ENCODE measurements around the gene PSMA7. TPM values are rescaled to one million over a fixed set of nuclear protein-coding genes. Genes with fewer than 3 reads are reported as not detected.

PSMA7 gene
- total RNA-seq, 1 experiment from 2014 or later, result 514 TPM

GRCh38 chr20:62156592-62157386, 13.6 kb upstream of the PSMA7 start:
- H3K27me3 Mint-ChIP-seq (ENCODE audit: unreplicated experiment), result no peaks in the 10 kb centered on the region
- DNase-seq, result peak; percentile 61
- no peak overlapping the region for H3K4me3 Mint-ChIP-seq (ENCODE audit: low read depth, unreplicated experiment)
- peaks cover 9% of the 10 kb centered on the region for H3K9me3 Mint-ChIP-seq (ENCODE audit: low read depth, unreplicated experiment)
- no TSS peak for BruUV-seq (replicated peaks)
- peaks cover 52% of the 10 kb centered on the region for H3K36me3 Mint-ChIP-seq (ENCODE audit: insufficient read depth, unreplicated experiment)
- H3K4me1 Mint-ChIP-seq (ENCODE audit: low read depth, unreplicated experiment), result peaks cover 52% of the 10 kb centered on the region
- TF ChIP-seq CTCF (IDR thresholded peaks at IDR 0.05; ENCODE audit: unreplicated experiment), result peak; percentile 84
- H3K27ac Mint-ChIP-seq (ENCODE audit: unreplicated experiment), result no peak overlapping the region
- CTCF ChIA-PET, result no interaction called here
- intact Hi-C loops (cut with micrococcal nuclease; ENCODE audit: unreplicated experiment), result no loop called here

- Mint-ChIP-seq H3K27me3 (ENCODE audit: unreplicated experiment) (no peaks in the 10 kb centered on the region), H3K4me3 (ENCODE audit: low read depth, unreplicated experiment) (no peak overlapping the region), H3K4me1 (ENCODE audit: low read depth, unreplicated experiment) (peaks cover 46% of the 10 kb centered on the region), H3K36me3 (ENCODE audit: insufficient read depth, unreplicated experiment) (peaks cover 48% of the 10 kb centered on the region), H3K9me3 (ENCODE audit: low read depth, unreplicated experiment) (peaks cover 9% of the 10 kb centered on the region), H3K27ac (ENCODE audit: unreplicated experiment) (no peak overlapping the region)
- no peak for TF ChIP-seq CTCF (IDR thresholded peaks at IDR 0.05; ENCODE audit: unreplicated experiment)
- CTCF ChIA-PET, result no interaction called here
- DNase-seq, result no peak
- BruUV-seq (replicated peaks), result no TSS peak
- intact Hi-C loops (cut with micrococcal nuclease; ENCODE audit: unreplicated experiment), result no loop called here
These were observed 13.0 kb upstream of the PSMA7 start for GRCh38 chr20:62156254-62156556.

- Mint-ChIP-seq H3K9me3 (ENCODE audit: low read depth, unreplicated experiment) (peaks cover 9% of the 10 kb centered on the region), H3K36me3 (ENCODE audit: insufficient read depth, unreplicated experiment) (peaks cover 42% of the 10 kb centered on the region), H3K4me3 (ENCODE audit: low read depth, unreplicated experiment) (no peak overlapping the region), H3K27ac (ENCODE audit: unreplicated experiment) (no peak overlapping the region), H3K4me1 (ENCODE audit: low read depth, unreplicated experiment) (peaks cover 40% of the 10 kb centered on the region), H3K27me3 (ENCODE audit: unreplicated experiment) (no peaks in the 10 kb centered on the region)
- peak; percentile 20 for DNase-seq
- no peak for TF ChIP-seq CTCF (IDR thresholded peaks at IDR 0.05; ENCODE audit: unreplicated experiment)
- intact Hi-C loops (cut with micrococcal nuclease; ENCODE audit: unreplicated experiment), result no loop called here
- CTCF ChIA-PET, result no interaction called here
- BruUV-seq (replicated peaks), result no TSS peak
These were observed 12.4 kb upstream of the PSMA7 start for GRCh38 chr20:62155428-62156253.

GRCh38 chr20:62151835-62152364, 8.7 kb upstream of the PSMA7 start:
- Mint-ChIP-seq H3K27me3 (ENCODE audit: unreplicated experiment) (no peaks in the 10 kb centered on the region), H3K9me3 (ENCODE audit: low read depth, unreplicated experiment) (peaks cover 9% of the 10 kb centered on the region), H3K4me1 (ENCODE audit: low read depth, unreplicated experiment) (peaks cover 26% of the 10 kb centered on the region), H3K4me3 (ENCODE audit: low read depth, unreplicated experiment) (no peak overlapping the region), H3K36me3 (ENCODE audit: insufficient read depth, unreplicated experiment) (peaks cover 39% of the 10 kb centered on the region), H3K27ac (ENCODE audit: unreplicated experiment) (no peak overlapping the region)
- intact Hi-C loops (cut with micrococcal nuclease; ENCODE audit: unreplicated experiment), result no loop called here
- BruUV-seq (replicated peaks), result no TSS peak
- no peak for TF ChIP-seq CTCF (IDR thresholded peaks at IDR 0.05; ENCODE audit: unreplicated experiment)
- no peak for DNase-seq
- CTCF ChIA-PET, result no interaction called here

All from Calu3 (cell line).